Measurements from ENCODE around the gene SULT1A1.
A peak's percentile ranks its signal among the peaks of the same experiment; 100 is the strongest.
"Not testable (repeated sequence)": the region's sequence is repeated elsewhere in the genome, so short reads cannot be mapped to it uniquely, and the experiment has no call there.

Gene SULT1A1

DNA sequence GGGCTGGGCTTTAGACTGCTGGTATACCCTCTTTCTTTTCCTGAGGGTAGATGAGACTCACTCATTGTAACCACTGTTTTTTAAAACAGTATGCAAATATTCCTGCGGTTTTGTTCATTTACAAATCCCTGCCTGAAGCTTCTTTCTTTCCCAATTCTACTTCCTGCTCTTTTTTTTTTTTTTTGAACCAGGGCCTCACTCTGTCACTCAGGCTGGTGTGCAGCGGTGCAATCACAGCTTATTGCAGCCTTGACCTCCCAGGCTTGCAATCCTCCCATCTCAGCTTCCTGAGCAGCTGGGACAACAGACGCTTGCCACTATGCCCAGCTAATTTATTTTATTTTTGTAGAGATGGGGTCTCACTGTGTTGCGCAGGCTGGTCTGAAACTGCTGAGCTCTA lies 8.0 kb upstream of the SULT1A1 start:
- Histone ChIP-seq H3K27me3 (ENCODE audit: low read depth, low read length) (no peaks in the 10 kb centered on the region), H3K9me3 (ENCODE audit: control insufficient read depth in 1 of 2, low read length in 2 of 2) (no peaks in the 10 kb centered on the region), H3K27ac (ENCODE audit: low read length) (no peak overlapping the region), H3K4me3 (ENCODE audit: low read depth in 1 of 2, low read length in 2 of 2) (no peak overlapping the region), H3K4me1 (ENCODE audit: control insufficient read depth in 1 of 2, insufficient read depth in 2 of 2, low read length in 2 of 2) (no peaks in the 10 kb centered on the region), H3K36me3 (ENCODE audit: control insufficient read depth in 1 of 2, insufficient read depth in 2 of 2, low read length in 2 of 2) (no peaks in the 10 kb centered on the region)

DNA sequence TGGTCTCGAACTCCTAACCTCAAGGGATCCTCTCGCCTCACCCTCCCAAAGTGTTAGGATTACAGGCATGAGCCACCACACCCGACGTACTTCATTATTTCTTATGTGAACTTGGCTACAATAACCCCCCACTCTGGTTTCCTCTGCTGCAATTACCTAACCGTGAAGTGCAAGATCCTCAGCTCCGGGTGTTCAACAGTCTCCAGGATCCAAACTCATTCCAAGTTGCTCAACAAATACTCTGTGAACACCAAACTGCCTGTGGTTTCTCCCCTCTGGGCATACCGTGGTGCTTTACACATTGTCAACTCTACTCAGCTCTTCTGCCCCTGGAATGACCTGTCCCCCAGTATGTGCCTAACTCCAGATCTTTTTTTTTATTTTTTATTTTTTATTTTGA lies 6.8 kb upstream of the SULT1A1 start:
- Histone ChIP-seq H3K27me3 (ENCODE audit: low read depth, low read length) (no peaks in the 10 kb centered on the region), H3K4me1 (ENCODE audit: control insufficient read depth in 1 of 2, insufficient read depth in 2 of 2, low read length in 2 of 2) (no peaks in the 10 kb centered on the region), H3K27ac (ENCODE audit: low read length) (no peak overlapping the region), H3K36me3 (ENCODE audit: control insufficient read depth in 1 of 2, insufficient read depth in 2 of 2, low read length in 2 of 2) (no peaks in the 10 kb centered on the region), H3K4me3 (ENCODE audit: low read depth in 1 of 2, low read length in 2 of 2) (no peak overlapping the region), H3K9me3 (ENCODE audit: control insufficient read depth in 1 of 2, low read length in 2 of 2) (no peaks in the 10 kb centered on the region)

DNA sequence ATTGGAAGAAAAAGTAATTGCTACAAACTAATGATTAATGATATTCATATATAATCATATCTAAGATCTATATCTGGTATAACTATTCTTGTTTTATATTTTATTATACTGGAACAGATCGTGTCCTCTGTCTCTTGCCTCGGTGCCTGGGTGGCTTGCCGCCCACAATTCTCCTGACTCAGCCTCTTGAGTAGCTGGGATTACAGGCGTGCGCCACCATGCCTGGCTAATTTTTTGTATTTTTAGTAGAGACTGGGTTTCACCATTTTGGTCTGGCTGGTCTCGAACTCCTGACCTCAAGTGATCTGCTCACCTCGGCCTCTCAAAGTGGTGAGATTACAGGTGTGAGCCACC lies 6.4 kb upstream of the SULT1A1 start:
- H3K27ac ChIP-seq (ENCODE audit: low read length); H3K4me3 ChIP-seq (ENCODE audit: low read depth in 1 of 2, low read length in 2 of 2): not testable (repeated sequence)

DNA sequence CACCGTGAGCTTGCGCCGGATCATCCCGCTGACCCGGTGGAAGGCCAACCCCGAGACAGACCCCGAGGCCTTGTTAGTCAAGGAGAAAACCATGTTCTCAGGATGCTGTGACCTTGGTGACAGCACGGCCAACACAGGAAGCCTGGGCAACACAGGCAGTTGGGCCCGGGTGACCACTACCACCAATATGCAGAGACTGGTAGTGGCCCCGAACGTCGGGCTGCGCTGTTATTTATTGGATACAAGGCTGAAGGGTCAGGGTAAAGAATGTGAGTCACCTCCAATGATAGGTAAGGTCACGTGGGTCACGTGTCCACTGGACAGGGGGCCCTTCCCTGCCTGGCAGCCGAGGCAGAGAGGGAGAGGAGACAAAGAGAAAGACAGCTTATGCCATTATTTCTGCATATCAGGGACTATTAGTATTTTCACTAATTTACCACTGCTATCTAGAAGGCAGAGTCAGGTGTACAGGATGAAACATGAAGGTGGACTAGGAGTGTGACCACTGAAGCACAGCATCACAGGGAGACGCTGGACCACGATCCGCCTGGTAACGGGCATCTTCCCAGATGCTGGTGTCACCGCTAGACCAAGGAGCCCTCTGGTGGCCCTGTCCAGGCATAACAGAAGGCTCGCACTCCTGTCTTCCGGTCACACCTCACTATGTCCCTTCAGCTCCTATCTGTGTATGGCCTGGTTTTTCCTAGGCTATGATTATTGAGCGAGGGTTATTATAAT lies 5.8 kb upstream of the SULT1A1 start:
- not testable (repeated sequence) for H3K27ac ChIP-seq (ENCODE audit: low read length); H3K4me3 ChIP-seq (ENCODE audit: low read depth in 1 of 2, low read length in 2 of 2); H3K36me3 ChIP-seq (ENCODE audit: control insufficient read depth in 1 of 2, insufficient read depth in 2 of 2, low read length in 2 of 2); H3K9me3 ChIP-seq (ENCODE audit: control insufficient read depth in 1 of 2, low read length in 2 of 2); H3K4me1 ChIP-seq (ENCODE audit: control insufficient read depth in 1 of 2, insufficient read depth in 2 of 2, low read length in 2 of 2); H3K27me3 ChIP-seq (ENCODE audit: low read depth, low read length)

More for the DNA sequence above, 6.4 kb upstream of the SULT1A1 start:
- not testable (repeated sequence) for H3K9me3 ChIP-seq (ENCODE audit: control insufficient read depth in 1 of 2, low read length in 2 of 2); H3K27me3 ChIP-seq (ENCODE audit: low read depth, low read length); H3K4me1 ChIP-seq (ENCODE audit: control insufficient read depth in 1 of 2, insufficient read depth in 2 of 2, low read length in 2 of 2); H3K36me3 ChIP-seq (ENCODE audit: control insufficient read depth in 1 of 2, insufficient read depth in 2 of 2, low read length in 2 of 2)

DNA sequence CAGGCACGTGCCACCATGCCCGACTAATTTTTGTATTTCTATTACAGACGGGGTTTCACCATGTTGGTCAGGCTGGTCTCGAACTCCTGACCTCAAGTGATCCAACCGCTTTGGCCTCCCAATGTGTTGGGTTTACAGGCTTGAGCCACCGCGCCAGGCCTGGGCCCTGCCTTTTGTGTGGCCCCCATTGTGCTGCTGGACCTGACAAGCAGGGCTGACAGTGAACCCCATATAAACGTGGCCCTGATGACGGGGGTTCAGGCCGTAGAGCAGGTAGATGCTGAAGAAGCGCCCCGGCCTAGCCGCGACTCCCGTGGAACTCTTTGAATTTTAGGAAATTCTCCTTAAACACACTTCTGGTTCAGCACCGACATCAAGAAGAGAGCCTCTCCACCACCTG lies 4.7 kb upstream of the SULT1A1 start:
- H3K4me3 ChIP-seq (ENCODE audit: low read depth in 1 of 2, low read length in 2 of 2); H3K27me3 ChIP-seq (ENCODE audit: low read depth, low read length); H3K9me3 ChIP-seq (ENCODE audit: control insufficient read depth in 1 of 2, low read length in 2 of 2); H3K27ac ChIP-seq (ENCODE audit: low read length); H3K36me3 ChIP-seq (ENCODE audit: control insufficient read depth in 1 of 2, insufficient read depth in 2 of 2, low read length in 2 of 2): not testable (repeated sequence)
- peaks cover 0 to 12% of the 10 kb centered on the region in 2 donors for H3K4me1 ChIP-seq (ENCODE audit: control insufficient read depth in 1 of 2, insufficient read depth in 2 of 2, low read length in 2 of 2)

DNA sequence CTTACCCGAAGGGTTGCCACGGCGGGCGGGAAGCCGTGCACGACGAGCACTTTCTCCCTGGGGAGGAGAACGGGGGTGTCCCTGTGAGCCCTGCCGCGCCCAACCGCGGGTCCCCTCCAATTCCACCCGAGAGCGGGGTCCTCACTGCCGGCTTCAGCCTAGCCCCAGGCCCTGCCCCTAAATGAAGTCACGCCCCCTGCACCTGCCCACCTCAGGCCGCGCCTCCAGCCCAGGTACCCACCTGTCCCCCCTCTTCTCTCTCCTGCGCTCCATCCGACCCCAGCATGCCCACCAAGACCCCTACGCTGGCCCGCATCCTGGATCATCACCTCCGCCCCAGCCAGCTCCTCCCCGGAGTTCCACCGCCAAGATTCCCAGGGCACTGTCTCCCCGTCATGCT lies 4.1 kb upstream of the SULT1A1 start:
- peaks cover 0 to 17% of the 10 kb centered on the region in 2 donors for H3K4me1 ChIP-seq (ENCODE audit: control insufficient read depth in 1 of 2, insufficient read depth in 2 of 2, low read length in 2 of 2)
- H3K36me3 ChIP-seq (ENCODE audit: control insufficient read depth in 1 of 2, insufficient read depth in 2 of 2, low read length in 2 of 2); H3K27ac ChIP-seq (ENCODE audit: low read length); H3K4me3 ChIP-seq (ENCODE audit: low read depth in 1 of 2, low read length in 2 of 2); H3K27me3 ChIP-seq (ENCODE audit: low read depth, low read length); H3K9me3 ChIP-seq (ENCODE audit: control insufficient read depth in 1 of 2, low read length in 2 of 2): not testable (repeated sequence)

DNA sequence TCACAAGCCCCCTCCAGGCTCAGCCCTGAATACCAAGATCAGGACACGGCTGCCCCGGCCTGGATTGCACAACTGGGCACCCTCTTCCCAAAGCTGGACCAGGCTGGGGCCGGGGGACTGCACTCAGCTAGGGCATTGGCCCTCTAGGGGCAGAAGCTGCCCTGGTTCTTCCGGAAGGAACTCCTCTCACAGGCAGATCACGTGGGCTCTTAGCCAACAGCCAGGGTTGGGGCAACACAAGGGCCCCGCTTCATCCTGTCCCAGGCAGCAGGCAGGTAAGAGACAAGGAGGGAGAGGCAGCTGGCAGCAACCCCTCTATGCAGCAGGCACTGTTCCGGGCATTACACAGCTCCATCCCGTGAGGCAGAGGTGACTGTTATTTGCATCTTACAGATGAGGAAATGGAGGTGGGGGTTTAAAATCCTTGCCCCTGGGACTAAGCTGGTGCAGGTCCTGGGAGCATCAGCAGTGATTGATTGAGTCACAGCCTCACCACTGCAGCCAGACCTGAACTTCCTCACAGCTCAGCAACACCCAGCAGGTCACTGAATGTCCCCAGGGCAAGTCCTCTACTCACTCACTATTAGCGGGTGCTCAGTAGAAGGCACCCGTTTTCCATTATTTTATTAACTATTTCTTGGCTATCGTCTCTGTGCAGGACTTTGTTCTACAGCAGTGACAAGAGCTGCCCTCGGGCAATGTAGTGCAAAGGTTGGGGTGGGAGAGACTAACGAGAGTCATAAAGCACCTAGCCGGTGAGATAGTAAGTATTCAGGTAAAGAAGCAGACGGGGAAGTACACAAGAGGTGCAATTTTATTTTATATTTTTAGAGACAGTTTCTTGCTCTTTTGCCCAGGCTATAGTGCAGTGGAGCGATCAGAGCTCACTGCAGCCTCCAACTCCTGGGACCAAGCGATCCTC lies 2.8 kb upstream of the SULT1A1 start:
- H3K4me1 ChIP-seq (ENCODE audit: control insufficient read depth in 1 of 2, insufficient read depth in 2 of 2, low read length in 2 of 2): peaks cover 0 to 17% of the 10 kb centered on the region in 2 donors
- H3K4me3 ChIP-seq (ENCODE audit: low read depth in 1 of 2, low read length in 2 of 2): not testable (repeated sequence)

DNA sequence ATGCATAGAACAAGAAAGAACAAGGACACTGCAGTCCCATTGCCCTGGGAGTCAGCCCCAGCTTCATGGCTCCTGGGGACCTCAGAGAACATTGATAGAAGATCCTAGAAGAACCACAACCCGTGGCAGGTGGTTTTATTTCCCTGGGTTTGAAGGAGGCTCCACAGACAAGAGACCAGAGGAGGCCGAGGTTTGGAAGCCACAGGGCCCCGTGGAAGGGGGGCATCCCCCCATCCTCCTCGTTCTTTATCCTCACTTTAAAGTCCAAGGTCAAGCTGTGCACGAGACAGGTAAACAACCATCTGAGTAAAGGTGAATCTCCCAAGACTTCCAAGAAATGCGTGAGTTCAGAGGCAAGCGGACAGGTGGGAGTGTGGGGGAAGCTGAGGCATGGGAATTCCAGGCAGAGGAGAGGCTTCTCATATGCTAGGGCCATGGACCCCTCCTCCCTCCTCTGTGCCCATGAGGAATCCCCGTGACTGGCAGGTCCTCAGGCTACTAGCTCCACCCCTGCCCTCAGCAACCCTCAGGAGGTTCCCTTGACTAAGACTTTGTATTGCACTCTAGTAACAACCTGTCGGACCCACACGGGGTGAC lies 849 bp upstream of the SULT1A1 start:
- H3K4me3 ChIP-seq (ENCODE audit: low read depth in 1 of 2, low read length in 2 of 2): no peak overlapping the region
- no peaks in the 10 kb centered on the region for H3K9me3 ChIP-seq (ENCODE audit: control insufficient read depth in 1 of 2, low read length in 2 of 2)
- H3K4me1 ChIP-seq (ENCODE audit: control insufficient read depth in 1 of 2, insufficient read depth in 2 of 2, low read length in 2 of 2): peaks cover 0 to 17% of the 10 kb centered on the region in 2 donors

More for the DNA sequence above, 2.8 kb upstream of the SULT1A1 start:
- not testable (repeated sequence) for H3K27ac ChIP-seq (ENCODE audit: low read length); H3K27me3 ChIP-seq (ENCODE audit: low read depth, low read length); H3K9me3 ChIP-seq (ENCODE audit: control insufficient read depth in 1 of 2, low read length in 2 of 2); H3K36me3 ChIP-seq (ENCODE audit: control insufficient read depth in 1 of 2, insufficient read depth in 2 of 2, low read length in 2 of 2)

DNA sequence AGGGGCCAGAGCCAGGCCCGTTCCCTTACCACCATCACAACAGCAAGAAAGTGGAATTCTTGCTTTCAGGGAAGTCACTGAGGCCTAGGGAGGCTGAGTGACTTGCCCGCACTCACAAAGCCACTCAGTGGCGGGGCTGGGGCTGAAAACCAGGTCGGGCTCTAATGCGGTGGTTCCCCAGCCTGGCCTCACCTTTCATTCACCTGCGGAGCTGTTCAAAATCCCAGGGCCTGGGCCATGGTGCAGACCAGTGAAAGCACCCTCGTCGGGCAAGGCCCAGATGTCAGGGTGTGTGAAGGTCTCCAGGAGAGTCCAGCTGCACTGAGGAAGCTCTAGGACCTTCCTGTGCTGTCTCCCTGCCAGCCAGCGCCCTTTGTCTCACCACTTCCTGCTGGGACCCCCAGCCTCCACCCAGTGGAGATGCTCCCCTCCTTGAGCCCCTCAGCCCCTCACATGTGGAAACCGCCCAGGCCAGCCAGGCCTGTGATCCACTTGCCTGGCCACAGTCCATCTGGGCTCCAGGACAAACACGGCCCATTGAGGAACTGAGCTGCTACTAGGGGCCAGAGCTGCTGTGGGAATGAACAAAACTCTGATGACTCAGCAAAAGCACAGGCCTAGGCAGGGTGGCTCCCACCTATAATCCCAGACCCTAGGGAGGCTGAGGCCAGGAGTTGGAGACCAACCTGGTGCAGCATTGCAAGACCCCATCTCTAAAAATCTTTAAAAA lies 812 bp downstream of the SULT1A1 start:
- Histone ChIP-seq H3K27ac (ENCODE audit: low read length) (peak overlapping the region; percentile 34), H3K4me1 (ENCODE audit: control insufficient read depth in 1 of 2, insufficient read depth in 2 of 2, low read length in 2 of 2) (peaks cover 0 to 17% of the 10 kb centered on the region in 2 donors), H3K4me3 (ENCODE audit: low read depth in 1 of 2, low read length in 2 of 2) (peak overlapping the region; percentile 43 to 60)
- not testable (repeated sequence) for H3K9me3 ChIP-seq (ENCODE audit: control insufficient read depth in 1 of 2, low read length in 2 of 2); H3K36me3 ChIP-seq (ENCODE audit: control insufficient read depth in 1 of 2, insufficient read depth in 2 of 2, low read length in 2 of 2); H3K27me3 ChIP-seq (ENCODE audit: low read depth, low read length)

More for the DNA sequence above, 849 bp upstream of the SULT1A1 start:
- Histone ChIP-seq H3K27ac (ENCODE audit: low read length) (peak overlapping the region; percentile 60), H3K27me3 (ENCODE audit: low read depth, low read length) (no peaks in the 10 kb centered on the region), H3K36me3 (ENCODE audit: control insufficient read depth in 1 of 2, insufficient read depth in 2 of 2, low read length in 2 of 2) (no peaks in the 10 kb centered on the region)

DNA sequence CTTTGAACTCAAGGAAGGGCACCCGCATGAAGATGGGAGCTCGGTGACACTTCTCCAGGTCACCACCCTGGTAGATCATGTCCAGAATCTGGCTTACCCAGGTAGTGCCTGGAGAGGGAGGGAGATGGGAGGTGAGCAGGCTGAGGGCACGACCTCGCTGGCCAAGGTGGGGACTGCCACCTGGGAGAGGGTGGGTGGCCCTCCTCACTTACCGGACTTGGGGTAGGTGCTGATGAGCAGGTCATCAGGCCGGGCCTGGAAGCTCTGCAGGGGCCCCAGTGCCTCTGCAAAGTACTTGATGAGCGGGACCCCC lies 1.4 kb downstream of the SULT1A1 start:
- H3K9me3 ChIP-seq (ENCODE audit: control insufficient read depth in 1 of 2, low read length in 2 of 2); H3K4me3 ChIP-seq (ENCODE audit: low read depth in 1 of 2, low read length in 2 of 2); H3K27me3 ChIP-seq (ENCODE audit: low read depth, low read length); H3K36me3 ChIP-seq (ENCODE audit: control insufficient read depth in 1 of 2, insufficient read depth in 2 of 2, low read length in 2 of 2); H3K27ac ChIP-seq (ENCODE audit: low read length): not testable (repeated sequence)
- H3K4me1 ChIP-seq (ENCODE audit: control insufficient read depth in 1 of 2, insufficient read depth in 2 of 2, low read length in 2 of 2): peaks cover 0 to 17% of the 10 kb centered on the region in 2 donors
